ENCODE measurements around the gene CACNA1I.

CACNA1I gene

GRCh38 chr22:39654131-39654926 is 83.8 kb downstream of the CACNA1I start:
- no peak for DNase-seq

GRCh38 chr22:39655004-39655579 is 84.5 kb downstream of the CACNA1I start:
- DNase-seq: no peak

- no peak for DNase-seq
These were observed 85.3 kb downstream of the CACNA1I start for GRCh38 chr22:39655831-39656230.

- DNase-seq: no peak
These were observed 86.2 kb downstream of the CACNA1I start for GRCh38 chr22:39656495-39657490.

- no peak for DNase-seq
These were observed 87.8 kb downstream of the CACNA1I start for GRCh38 chr22:39658367-39658766.

GRCh38 chr22:39658806-39659463 is 88.4 kb downstream of the CACNA1I start:
- no peak for DNase-seq

GRCh38 chr22:39661501-39661841 is 90.9 kb downstream of the CACNA1I start:
- DNase-seq: no peak

- peak; percentile 79 for DNase-seq
These were observed 91.5 kb downstream of the CACNA1I start for GRCh38 chr22:39661842-39662685.

GRCh38 chr22:39662686-39663052 is 92.1 kb downstream of the CACNA1I start:
- no peak for DNase-seq

GRCh38 chr22:39663751-39664150 is 93.2 kb downstream of the CACNA1I start:
- DNase-seq: no peak

GRCh38 chr22:39664485-39665200 is 94.1 kb downstream of the CACNA1I start:
- no peak for DNase-seq

- no peak for DNase-seq
These were observed 94.7 kb downstream of the CACNA1I start for GRCh38 chr22:39665229-39665628.

GRCh38 chr22:39665661-39666431 is 95.3 kb downstream of the CACNA1I start:
- DNase-seq: no peak

- no peak for DNase-seq
These were observed 95.9 kb downstream of the CACNA1I start for GRCh38 chr22:39666495-39666894.

- DNase-seq: no peak
These were observed 96.4 kb downstream of the CACNA1I start for GRCh38 chr22:39666926-39667325.

- DNase-seq: no peak
These were observed 98.9 kb downstream of the CACNA1I start for GRCh38 chr22:39669432-39669831.

- DNase-seq: no peak
These were observed 101.4 kb downstream of the CACNA1I start for GRCh38 chr22:39671936-39672335.

GRCh38 chr22:39674536-39674935 is 104.0 kb downstream of the CACNA1I start:
- no peak for DNase-seq

- DNase-seq: no peak
These were observed 105.4 kb downstream of the CACNA1I start for GRCh38 chr22:39675947-39676346.

- no peak for DNase-seq
These were observed 107.4 kb downstream of the CACNA1I start for GRCh38 chr22:39677967-39678366.

Measured in NCI-H1105 (cell line).